ENCODE results near the gene NTM. TPM values are rescaled to one million over a fixed set of nuclear protein-coding genes. Genes with fewer than 3 reads are reported as not detected.

The NTM gene
- total RNA-seq, 2 experiments from 2014 or later: not detected

DNA sequence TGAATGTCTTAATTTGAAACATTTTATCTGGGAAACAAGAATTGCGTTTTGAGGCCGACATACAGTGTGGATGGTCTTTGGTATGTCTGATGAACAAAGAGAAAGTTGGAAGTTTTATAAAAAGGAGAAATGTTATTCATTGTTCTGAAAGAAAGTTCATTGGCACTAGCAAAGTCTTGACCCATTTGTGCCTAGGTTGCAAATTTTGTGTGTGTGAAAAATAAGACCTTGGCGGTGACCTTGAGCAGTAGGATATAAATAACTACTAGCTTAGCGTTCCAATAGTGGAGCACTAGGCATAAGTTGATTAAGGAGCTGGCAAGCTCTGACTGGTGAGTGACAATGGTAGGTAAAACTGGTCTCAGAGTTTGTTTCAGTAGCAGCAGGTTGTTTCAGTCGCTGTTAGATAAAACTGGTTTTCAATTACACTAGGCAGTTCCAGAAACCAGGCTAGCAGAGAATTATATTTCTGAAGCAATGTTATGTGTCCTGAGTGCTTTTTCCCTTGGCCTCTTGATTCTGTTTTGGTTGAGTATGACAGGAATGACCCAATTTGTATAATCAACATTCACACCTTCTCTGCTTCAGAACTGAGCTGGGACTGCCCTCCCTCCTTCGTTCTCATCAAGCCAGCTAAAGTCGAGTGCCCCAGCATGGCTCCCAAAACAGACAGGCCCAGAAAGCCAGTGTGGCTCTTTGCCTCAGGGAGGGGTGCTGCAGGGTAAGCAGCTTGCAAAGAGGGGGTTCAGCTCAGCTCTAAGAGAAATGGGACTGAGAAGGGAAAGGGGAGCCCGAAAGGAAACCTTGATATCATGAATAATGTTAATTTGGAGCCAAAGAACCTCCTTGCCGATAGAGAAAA lies 85.7 kb downstream of the NTM start:
- ATAC-seq (no peak), DNase-seq (no peak)
- no peaks in the 10 kb centered on the region for H3K4me1 Mint-ChIP-seq (ENCODE audit: low read depth)
- H3K27me3 Mint-ChIP-seq: no peaks in the 10 kb centered on the region
- no peak overlapping the region for H3K4me3 Mint-ChIP-seq
- ChIA-PET CTCF (interaction anchor here (1.2 kb wide), 1 partner anchor 14 kb away, joined by 3 read pairs; no protein-coding TSS in a partner anchor), POLR2A (no interaction called here)
- intact Hi-C loops (cut with micrococcal nuclease): no loop called here
- no peak for TF ChIP-seq CTCF (IDR thresholded peaks at IDR 0.05)
- H3K36me3 Mint-ChIP-seq (ENCODE audit: low read depth): no peaks in the 10 kb centered on the region
- H3K9me3 Mint-ChIP-seq: no peaks in the 10 kb centered on the region
- H3K27ac Mint-ChIP-seq: no peak overlapping the region

DNA sequence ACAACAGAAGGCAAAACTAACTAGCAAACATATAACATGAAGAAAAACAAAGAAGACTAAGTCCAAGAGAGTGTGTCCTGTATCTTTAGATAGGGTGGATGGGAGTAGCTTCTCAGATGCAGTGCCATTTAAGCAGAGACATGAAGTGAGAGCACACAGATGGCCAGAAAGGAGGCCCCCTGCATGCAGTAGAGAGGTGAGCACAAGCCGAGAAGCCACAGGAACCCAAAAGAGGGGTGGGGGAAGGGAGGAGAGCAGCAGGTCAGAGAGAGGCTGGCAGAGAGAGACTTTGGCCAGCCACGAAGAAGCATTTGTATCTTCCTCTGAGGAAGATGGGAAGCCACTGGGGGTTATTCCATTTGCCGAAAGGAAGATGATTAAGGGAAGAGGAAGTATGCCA lies 86.7 kb downstream of the NTM start:
- POLR2A ChIA-PET: no interaction called here

DNA sequence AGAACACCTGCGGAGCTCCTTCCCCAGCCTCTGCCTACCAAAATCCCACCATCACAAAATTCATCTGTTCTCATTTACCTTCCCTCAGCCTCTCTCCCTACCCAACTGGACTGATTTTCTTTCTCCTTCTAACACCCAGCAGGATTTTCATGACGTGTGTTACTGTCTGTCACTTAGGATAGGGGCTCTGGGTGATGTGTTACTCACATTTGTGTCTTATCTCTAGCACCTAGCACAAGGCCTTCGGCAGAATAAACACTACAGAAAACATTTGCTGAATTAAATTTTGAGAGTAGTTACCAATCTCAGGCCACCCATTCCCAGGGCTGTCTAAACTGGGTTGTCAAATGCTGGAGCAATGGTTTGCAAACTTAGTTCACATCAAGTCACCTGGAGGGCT lies 88.0 kb downstream of the NTM start:
- no peak for ATAC-seq
- POLR2A ChIA-PET: no interaction called here
- intact Hi-C loops (cut with micrococcal nuclease): no loop called here
- H3K27me3 Mint-ChIP-seq: peaks cover 2% of the 10 kb centered on the region
- no peak overlapping the region for H3K27ac Mint-ChIP-seq
- no peak for TF ChIP-seq CTCF (IDR thresholded peaks at IDR 0.05)
- H3K4me3 Mint-ChIP-seq: no peak overlapping the region
- no peaks in the 10 kb centered on the region for H3K36me3 Mint-ChIP-seq (ENCODE audit: low read depth)
- CTCF ChIA-PET: no interaction called here
- no peaks in the 10 kb centered on the region for H3K4me1 Mint-ChIP-seq (ENCODE audit: low read depth)
- DNase-seq: no peak
- H3K9me3 Mint-ChIP-seq: no peaks in the 10 kb centered on the region

More for the DNA sequence above, 86.7 kb downstream of the NTM start:
- Mint-ChIP-seq H3K9me3 (no peaks in the 10 kb centered on the region), H3K27ac (no peak overlapping the region), H3K4me3 (no peak overlapping the region), H3K4me1 (ENCODE audit: low read depth) (no peaks in the 10 kb centered on the region), H3K36me3 (ENCODE audit: low read depth) (no peaks in the 10 kb centered on the region), H3K27me3 (peaks cover 2% of the 10 kb centered on the region)
- intact Hi-C loops (cut with micrococcal nuclease): no loop called here
- CTCF ChIA-PET: no interaction called here
- TF ChIP-seq CTCF (IDR thresholded peaks at IDR 0.05): no peak
- no peak for ATAC-seq
- DNase-seq: no peak

DNA sequence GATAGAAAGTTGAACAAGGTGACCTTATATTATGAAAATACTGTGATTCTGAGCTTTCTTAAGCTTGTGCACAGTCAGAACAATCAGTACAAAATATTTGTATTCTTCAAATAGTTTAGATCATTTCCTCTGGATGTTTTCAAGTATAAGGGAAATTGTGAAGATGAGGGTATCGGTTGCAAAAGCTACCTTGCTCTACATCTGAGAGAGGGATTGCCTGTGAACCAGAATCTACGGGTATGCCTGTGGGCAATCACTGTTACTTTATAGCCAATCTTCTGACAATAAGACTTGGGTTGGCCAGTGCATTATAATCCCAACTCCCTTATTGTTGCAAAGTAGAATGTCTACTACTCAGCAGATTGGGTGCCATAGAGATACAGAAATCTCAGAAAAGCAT lies 90.5 kb downstream of the NTM start:
- Mint-ChIP-seq H3K27me3 (peaks cover 7% of the 10 kb centered on the region), H3K4me1 (ENCODE audit: low read depth) (no peaks in the 10 kb centered on the region), H3K4me3 (no peak overlapping the region), H3K9me3 (no peaks in the 10 kb centered on the region), H3K36me3 (ENCODE audit: low read depth) (no peaks in the 10 kb centered on the region), H3K27ac (no peak overlapping the region)
- no peak for ATAC-seq
- CTCF ChIA-PET: no interaction called here
- DNase-seq: no peak
- POLR2A ChIA-PET: no interaction called here
- intact Hi-C loops (cut with micrococcal nuclease): no loop called here
- no peak for TF ChIP-seq CTCF (IDR thresholded peaks at IDR 0.05)

DNA sequence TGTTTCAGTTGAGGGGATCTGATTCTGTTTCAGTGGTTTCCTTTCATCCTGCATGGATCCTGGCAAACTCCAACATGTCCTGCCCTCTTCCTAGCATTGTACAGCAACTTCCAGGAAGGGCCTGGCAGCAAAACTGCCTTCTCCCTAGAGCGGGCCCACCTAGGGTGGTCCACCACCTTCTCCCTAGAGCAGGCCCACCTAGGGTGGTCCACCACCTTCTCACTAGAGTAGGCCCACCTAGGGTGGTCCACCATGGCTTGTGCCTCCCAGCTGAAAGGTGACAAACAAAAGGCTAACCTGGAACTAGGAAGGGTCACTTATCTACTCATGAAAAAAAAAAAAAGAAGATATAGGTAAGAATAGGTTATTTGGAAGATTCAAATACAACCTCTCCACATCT lies 92.2 kb downstream of the NTM start:
- no peak for ATAC-seq
- ChIA-PET POLR2A (no interaction called here), CTCF (interaction anchor here (1.3 kb wide), 1 partner anchor 212 kb away, joined by 4 read pairs; no protein-coding TSS in a partner anchor)
- no peak for TF ChIP-seq CTCF (IDR thresholded peaks at IDR 0.05)
- no peak for DNase-seq
- no peak overlapping the region for H3K27ac Mint-ChIP-seq
- peaks cover 7% of the 10 kb centered on the region for H3K27me3 Mint-ChIP-seq
- H3K9me3 Mint-ChIP-seq: no peaks in the 10 kb centered on the region
- H3K36me3 Mint-ChIP-seq (ENCODE audit: low read depth): no peaks in the 10 kb centered on the region
- H3K4me1 Mint-ChIP-seq (ENCODE audit: low read depth): no peaks in the 10 kb centered on the region
- intact Hi-C loops (cut with micrococcal nuclease): no loop called here
- no peak overlapping the region for H3K4me3 Mint-ChIP-seq
